GM19452 (cell line): ENCODE results near the gene ABCC3.

ENCODE experiments used
- ATAC-seq: cut with Tn5 transposase; IDR thresholded peaks from one replicate; pipeline ENCODE4 v1.9.1; 2021; ENCODE audit not compliant: unreplicated experiment

The ABCC3 gene

DNA sequence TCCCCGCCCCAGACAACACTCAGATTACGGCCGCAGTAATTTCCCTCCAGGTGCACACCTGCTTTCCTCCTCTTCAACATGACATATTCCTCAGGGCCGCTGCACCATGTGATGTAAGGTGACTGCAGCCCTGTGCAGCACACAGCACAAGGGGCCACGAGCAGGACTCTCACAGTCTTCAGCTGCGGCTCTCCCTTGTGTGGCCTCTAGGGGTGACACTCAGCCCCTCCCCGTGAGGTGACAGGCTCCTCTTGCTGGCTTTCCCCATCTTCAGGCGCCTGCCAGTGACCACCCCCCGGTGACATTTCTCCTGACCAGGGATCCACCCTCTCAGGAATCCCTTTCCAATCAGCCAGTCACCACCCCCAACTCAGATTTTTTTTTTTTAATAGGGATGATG is 31.3 kb upstream of the ABCC3 start:
- no peak for ATAC-seq

DNA sequence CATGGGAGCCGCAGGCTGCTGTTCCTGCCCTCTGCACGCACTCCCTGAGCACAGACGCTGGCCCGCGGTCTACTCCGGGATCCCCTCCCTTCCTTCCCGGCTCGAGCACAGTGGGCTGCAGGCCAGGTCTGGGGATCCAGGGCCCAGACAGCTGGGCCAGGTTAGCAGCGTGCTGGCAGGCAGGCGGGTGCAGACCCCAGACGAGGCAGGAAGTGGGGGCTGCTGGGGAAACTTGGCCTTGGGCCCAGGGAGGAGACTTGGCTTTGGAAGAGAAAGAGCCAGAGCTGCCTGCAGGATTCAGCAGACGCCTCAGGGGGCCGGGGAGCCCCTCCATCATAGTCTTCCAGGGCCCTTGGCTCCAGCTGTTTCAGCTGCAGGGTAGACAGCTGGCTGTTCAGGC is 30.2 kb upstream of the ABCC3 start:
- no peak for ATAC-seq

DNA sequence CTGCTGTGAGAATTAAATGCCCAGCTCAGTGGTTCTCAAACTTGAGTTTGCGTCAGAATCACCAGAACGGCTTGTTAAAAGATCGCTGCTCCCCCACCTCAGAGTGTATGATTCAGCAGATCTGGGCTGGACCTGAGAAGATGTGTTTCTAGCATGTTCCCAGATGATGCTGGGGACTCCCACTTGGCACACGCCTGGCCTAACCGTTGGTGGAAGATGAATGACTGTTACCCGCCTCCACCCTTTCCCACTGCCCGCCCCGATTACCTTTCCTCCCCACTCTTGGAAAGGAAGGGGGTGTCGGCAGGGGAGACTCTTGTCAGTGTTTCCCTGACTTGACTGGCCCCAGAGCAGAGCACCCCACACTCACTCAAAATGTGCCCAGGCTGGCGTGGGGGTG is 29.3 kb upstream of the ABCC3 start:
- ATAC-seq, result no peak

DNA sequence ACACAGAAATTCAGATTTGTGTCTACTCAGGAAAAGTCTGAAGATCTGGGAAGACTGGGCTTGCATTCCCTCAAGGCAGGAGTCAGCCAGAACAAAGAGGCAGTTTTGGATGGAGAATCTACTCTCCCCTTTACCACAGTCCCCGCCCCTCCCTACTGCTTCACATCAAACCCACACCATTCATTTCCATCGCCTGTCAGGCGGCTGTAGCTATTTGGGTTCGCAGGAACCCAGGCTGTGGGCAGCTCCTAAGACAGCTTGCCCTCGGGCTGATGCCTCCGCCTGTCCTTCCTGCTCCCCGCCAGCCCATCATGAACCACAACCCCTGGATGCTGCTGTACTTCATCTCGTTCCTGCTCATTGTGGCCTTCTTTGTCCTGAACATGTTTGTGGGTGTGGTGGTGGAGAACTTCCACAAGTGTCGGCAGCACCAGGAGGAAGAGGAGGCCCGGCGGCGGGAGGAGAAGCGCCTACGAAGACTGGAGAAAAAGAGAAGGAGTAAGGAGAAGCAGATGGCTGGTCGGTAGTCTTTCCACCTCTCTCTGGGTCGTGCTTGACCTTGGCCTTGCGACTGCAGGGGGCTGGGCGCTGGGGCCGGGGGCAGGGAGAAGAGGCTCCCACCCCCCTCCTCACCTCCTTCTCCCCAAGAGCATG is 27.0 kb upstream of the ABCC3 start:
- ATAC-seq, result no peak

DNA sequence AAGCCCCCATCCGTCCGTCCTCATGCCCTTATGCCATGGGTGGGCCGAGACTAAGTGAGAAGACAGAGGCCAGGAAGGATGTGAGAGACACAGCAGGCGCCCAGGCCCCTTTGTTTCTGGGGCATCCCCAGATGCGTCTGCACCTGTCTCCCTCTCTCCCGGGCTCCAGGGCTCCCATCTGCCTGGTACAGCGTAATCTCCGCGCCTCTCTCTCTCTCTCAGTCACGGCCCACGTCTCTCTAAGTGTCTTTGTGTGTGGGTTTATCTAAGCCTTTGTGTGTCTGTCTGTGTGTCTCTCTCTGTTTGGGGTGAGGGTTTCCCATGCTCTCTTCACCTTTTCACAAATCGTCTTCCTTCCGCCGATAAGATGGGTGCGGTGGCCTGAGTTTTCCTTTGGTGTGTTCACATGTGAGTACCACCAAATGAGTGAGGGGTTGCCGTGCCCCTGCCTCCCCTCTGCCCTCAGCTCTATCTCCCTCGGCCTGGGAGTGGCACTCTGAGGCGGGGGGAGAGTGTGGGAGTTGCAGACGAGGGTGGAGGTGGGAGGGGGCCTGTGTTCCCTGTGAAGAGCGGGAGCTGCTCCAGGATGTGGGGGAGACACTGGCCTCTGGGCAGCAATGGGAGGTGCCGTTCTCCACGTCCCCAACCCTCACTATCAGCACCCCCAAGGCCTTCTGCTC is 25.8 kb upstream of the ABCC3 start:
- no peak for ATAC-seq

DNA sequence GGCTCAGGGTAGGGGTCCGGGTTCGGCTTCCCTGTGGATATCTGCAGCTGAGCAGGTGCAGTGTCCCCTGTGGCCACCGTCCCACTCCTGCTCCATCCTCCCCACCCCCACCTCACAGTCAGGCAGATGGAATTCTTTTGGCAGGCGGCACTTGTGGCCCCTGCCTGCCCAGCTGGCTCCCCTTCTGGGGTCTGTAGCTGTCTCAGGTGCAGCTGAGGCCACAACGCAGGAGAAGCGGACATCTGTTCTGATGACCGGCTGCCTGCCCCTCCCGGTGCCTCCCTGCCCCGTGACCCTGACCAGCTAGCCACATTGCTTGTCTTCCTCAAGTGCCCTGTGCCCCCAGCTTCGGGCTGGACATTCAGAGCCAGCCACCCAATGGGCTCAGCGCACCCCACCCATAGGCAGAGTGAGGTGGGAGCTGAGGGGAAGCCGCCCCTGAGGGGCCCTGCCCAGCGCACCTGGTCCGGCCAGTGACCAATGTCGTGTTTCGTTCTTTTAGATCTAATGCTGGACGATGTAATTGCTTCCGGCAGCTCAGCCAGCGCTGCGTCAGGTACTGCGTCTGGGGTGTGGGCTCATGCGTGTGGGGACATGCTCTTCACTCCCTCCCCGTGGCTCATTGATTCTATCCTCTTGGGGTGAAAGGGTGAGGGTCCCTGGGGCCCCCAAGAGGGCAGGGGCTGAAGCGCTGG is 25.2 kb upstream of the ABCC3 start:
- ATAC-seq, result no peak

DNA sequence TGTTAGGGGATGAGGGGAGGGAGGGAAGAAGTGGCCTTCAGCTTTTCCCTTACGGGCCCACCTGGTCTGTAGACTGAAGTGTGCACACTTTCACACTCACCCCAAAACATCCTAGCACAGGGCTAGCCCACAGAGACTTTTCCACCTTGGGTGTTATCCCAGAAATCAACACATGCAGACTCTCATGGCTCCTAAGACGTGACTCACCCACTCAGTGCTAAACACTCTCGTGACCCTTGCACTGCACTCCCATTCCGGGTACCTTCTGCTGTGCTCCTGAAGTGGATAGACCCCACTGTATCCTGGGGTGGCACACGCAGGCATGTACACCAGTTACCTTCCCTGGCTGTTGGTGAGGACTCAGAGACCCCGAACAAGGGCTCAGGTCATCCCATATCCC is 23.0 kb upstream of the ABCC3 start:
- no peak for ATAC-seq

DNA sequence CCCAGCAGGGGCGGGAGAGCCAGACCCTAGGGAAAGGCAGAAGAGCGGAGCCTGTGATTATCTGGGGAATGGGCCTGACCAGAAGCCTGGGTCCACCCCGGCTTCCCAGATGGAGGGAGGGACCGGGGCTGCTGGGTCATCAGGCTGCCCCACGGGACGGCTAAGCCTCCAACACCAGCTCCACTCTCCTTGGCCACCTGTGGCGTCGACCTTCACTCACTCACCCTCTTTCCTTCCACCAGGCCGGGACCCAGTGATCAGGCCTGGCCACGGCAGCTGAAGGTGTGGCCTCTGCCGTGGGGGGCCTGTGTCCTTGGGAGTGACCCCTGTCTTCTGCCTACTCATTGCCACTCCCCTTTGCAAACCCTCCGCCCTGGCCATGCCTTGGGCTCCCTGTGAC is 22.4 kb upstream of the ABCC3 start:
- ATAC-seq, result no peak

DNA sequence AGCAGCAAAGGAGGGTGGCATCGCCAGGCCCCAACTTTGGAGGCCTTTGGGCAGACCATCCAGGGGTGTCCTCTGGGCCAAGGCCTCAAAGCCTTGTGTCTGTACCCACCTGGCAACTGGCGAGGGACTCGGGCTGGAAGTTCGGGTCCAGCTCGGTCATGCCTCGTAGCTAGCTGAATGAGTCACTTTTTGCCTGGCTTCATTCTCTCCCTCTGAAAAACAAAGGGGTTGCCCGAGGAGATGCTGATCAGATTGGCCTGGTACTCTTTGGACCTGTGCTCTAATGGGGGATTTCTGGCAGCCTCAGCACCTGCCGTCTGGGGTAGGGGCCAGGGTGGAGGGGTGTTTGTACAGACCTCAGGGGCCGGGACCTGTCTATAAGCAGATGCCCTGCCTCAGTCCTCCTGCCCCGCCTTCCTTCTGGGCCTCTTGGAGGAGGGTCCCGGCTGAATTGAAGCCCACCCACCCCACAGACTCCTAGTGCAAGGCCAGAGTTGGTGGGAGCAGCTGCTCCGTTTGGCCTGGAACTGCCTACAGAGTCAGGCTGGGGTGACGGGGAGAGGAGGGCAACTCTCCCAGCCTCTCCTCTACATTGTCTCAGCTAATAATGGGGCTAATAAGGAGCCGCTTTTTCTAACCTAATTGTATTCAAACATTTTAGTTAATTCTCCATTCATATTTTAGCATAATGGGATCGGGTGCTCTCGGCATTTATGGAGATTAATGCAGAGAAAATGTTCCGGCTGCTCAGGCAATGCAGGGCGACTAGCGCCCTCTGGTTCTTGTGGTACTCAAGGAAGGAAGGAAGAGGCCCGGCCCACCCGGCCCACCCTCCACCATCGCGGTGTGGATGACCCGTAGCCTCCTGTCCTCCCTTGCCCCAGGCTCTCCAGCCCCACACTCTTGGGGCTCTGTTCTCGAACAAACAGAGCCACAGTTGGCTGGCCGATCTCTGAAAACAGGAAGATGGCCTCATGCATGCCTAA is 21.4 kb upstream of the ABCC3 start:
- no peak for ATAC-seq

DNA sequence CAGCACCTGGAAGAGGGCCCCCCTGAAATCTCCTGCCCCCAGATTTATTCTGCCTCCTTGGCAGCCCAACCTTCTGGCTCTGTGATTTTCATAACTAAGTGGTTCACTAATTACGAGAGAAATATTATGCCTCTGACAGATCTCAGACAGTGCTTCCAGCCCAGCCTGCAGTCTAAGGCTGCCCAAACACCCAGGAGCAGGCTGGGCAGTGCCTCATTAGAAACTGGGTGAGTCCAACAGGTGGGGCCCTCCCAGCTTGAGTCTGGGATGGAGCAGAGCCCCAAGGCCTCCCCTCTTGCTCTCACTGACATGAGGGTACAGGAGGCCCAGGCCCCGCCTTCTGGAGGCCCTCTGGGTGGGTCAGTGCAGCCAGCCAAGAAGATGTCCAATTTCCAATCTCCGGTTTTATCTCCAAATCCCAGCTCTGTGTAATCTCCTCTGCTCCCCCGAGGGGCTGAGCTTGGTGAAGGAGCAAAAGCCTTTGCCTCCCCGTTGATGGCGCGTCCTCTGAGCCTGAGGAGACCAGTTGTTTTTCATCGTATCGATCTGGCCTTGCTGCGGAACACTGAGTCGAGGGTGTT is 20.1 kb upstream of the ABCC3 start:
- no peak for ATAC-seq

DNA sequence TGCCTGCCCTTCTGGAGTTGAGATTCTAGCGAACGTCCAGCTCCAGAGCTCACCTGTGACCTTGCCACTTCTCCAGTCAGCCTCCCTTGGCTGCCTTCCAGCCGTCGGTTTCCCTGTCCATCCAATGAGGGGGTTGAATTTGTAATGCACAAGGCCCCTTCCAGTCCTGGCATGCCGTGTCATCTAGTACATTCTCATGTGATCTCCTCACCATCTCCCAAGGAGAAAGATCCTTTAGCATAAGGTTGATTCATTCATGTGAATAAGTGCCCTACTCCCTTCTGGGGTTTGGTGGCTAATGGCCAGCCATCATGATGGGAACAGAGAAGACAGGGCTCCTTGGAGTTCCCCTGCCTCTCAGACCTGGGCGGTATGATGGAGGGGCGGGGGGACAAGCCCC is 18.9 kb upstream of the ABCC3 start:
- no peak for ATAC-seq

DNA sequence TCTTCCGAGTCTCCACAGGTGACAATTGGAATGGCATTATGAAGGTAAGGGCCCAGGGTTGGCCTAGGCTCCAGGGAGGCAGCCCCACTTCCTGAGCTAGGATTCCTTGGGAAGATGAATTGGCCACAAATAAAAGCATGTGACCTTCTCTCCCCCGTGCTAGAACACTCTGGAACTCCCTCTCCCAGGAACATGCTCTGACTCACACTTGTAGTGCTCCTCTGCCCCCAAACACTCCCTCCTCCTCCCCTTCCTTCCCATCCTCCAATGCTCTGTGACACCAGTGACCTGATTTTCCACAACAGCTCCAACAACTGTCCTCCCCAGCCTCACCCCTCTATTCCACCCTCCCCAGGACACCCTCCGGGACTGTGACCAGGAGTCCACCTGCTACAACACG is 16.4 kb upstream of the ABCC3 start:
- ATAC-seq, result no peak

DNA sequence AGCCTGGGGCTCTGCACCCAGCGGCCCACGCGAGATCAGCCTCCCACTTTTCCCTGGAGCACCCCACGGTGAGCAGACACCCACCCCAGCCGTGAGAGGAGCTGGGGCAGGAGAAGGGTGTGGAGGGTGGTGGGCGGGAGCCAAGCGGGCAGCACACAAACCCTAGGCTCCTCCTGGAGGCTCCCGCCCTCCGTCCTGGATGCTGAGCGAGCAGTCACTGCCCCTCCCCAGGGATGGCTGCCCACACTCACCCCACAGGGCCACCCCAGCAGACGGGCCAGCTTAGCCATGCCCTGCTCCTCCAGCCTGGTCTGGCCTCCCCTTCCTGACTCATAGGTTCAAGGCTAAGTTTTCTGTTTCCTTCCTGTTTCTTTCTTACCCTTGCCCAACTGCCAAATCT is 15.7 kb upstream of the ABCC3 start:
- ATAC-seq, result no peak

DNA sequence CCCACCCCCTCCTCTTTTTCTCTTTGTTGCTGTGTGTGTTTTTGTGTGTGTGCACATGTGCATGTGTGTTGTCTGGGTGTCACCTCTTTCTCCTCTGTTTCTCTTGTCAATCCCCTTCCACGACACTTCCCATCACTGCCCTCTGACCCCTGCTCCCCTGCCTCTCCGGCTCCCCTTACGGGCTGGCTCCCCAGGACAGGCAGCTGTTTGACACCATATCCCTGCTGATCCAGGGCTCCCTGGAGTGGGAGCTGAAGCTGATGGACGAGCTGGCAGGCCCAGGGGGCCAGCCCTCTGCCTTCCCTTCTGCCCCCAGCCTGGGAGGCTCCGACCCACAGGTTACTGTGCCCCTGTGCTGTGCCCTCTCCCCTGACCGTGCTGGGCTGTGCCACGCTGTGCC is 15.2 kb upstream of the ABCC3 start:
- ATAC-seq, result no peak

DNA sequence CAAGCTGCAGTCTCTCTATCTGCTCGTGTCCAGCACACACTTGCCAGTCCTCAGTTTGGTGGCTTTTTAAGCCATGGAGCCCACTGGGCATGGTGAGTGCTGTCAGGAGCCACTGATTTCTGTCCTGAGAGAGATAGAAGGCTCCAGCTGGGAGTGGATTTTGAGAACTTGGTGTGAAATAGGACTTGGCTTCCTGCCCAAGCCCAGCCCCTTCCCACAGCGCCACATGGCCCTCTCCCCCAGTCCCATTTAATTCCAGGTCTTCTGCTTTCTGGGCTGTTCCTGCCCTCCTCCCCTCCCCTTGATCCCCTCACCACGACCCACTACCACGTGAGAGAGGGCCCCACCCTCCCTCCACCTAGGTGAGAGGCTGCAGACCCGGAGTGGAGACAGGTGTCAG is 14.4 kb upstream of the ABCC3 start:
- ATAC-seq, result no peak

DNA sequence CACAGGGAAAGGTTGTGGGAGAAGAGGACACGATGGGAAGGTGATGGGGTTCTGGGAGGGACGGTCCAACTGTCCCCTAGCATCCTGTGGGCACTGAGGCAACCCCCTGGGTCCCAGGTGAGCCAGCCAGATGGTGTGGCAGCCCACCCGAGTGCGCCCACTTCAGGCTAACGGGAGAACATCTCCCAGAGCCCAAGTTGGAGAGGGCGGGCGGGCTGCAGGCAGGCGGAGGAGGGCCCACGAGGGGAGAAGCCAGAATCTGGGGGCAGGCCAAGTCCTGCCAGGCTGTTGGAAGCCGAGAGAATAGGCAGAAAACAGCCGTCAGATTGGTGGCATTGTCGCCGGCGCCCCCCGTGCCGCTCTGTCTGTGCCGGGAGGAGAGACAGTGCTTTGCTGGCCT is 13.8 kb upstream of the ABCC3 start:
- ATAC-seq, result no peak

DNA sequence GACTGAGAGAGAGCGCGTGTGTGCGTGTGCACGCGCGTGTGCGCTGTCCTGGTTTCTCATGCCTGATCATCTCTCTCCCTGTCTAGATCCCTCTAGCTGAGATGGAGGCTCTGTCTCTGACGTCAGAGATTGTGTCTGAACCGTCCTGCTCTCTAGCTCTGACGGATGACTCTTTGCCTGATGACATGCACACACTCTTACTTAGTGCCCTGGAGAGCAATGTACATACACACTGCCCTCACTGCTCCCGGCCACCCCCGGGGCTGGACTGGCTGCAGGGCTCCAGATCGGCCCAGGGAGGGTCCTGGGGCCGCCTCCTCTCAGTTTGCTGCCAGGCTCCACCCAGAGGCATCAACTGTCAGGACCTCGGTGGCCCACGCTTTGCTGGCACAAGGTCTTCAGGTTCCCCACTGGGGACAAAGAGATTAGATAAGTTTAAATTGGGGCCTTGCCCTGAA is 13.1 kb upstream of the ABCC3 start:
- ATAC-seq, result no peak

DNA sequence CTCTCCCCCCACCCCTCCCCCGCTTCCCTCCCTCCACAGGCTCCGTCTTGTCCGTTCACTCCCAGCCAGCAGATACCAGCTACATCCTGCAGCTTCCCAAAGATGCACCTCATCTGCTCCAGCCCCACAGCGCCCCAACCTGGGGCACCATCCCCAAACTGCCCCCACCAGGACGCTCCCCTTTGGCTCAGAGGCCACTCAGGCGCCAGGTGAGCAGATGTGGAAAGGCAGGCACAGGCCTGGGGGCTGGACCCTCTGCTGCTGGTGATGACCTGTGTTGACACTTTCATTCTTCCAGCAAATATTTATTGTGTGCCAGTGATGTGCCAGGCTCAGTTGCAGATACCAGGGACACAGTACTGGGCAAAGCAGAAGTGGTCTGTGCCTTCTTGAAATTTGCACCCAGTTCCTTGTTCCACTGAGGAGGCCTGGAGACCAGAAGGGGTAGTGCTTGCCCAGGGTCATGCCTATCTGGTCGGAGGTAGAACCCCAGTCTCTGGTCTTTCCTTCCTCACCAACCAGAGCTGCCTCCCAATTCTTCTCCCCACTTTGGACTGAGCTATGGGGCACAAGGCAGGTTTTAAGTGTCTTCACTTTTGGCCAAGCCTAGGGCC is 10.3 kb upstream of the ABCC3 start:
- ATAC-seq, result no peak

DNA sequence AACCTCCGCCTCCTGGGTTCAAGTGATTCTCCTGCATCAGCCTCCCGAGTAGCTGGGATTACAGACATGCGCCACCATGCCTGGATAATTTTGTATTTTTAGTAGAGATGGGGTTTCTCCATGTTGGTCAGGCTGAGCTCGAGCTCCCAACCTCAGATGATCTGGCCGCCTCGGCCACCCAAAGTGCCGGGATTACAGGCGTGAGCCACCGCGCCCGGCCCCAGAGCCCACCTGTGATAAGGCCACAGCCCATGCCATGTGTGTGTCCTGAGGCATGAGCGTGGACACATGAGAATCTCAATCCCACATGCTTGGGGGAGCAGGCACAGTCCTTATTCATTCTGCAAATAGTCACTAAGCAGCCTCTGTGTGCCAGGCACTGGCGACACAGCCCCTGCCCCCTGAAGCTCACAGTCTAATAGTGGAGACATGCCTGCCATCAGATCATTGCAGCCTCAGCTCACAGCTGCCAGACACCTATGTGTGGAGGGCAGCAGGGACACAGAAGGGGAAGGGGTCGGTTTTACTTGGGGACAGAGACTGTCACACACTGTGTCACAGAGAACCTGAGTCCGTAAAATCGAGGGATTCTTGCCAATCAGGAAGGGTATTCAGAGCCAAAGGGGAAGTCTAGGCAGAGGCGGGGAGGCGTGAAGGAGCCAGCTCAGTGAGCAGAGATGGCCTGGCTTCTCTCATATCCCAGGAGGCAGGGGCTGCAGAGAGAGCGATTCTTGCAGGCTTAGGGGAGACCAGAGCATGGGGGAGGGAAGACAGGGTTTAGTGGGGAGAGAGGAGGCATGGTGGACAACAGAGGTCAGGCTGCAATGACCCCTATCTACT is 9.4 kb upstream of the ABCC3 start:
- ATAC-seq, result no peak
